ENCODE data around the gene TAF1B.

TAF1B gene

DNA sequence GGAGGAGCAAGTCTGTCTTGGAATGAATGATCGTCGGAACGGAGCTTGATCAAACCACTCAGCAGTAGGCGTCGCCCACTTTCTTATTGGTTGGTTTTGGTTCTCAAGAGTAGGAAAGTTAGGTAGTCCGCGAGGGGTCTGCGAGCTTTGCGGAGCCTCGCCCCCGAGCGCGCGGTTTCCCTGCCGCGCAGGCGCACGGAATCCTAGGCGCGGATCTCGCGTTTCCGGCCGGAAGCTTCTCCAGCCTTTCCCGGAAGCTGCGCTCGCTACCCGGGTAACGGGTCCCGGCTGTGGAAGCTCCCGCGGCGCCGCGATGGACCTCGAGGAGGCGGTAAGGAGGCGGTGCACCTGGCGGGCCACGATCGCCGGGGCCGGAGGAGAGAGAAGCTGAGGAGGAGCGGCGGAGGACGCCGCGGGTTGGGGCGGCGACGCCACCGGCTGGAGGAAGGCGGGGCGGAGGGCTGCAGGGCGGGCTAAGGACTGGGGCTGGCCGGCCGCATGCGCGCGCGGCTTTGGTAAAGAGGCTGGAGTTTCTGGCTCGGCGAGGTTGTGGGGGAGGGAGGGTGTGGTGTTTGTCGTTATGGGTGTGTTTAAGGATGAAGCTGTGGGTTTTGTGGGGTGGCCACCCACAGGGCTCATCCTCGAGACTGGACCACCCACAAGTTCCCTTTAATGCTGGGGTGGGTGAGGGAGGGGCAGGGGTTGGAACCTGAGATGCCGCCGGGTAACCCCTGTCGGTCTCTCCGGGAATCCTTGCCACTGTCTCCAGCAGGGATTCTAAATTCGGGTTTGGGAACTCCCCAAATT, at the start of gene TAF1B:
TAF1B (plus strand) TSS at position 246 of the 807 bp plus-strand sequence; CDS start at position 314, 68 bp downstream.
- DNase-seq (ENCODE audit: low read depth in 2 of 2), result peak; percentile 79 to 82

DNA sequence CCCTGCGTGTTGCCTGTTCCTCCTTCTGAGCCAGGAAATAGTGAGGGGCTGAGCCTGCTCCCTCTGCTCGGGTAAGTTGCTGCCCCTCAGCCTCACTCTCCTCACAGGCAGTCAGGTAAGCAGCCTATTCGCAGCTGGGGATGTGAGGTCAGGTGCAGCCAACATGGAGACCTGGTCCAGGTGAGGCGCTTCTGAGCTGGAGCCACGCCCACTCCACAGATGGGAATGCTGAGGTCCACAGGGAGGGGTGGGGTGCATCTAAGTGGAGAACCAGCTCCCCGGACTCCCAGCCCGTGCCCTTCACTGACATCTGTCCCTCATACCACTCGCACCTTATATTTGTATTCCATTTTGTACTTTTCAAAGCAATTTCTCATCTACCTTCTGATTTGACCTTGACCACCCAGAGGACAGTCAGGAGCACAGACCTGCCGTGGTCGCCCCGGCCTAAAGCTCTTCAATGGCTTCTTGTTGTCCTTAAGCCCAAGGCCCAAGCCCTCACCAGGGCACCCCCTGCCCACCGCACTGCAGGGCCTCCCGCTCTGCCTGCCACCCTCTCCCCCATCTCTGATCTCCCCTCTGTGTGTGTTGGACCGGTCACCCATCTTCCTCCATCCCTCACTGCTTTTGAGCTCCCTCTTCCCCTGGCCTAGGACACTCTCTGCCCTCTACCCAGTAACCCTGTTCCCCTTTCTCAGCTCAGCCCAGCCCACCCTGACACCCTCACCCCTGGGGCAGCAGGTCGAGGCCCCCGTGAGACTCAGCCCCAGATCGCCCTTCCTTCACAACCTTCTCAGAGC, 49.2 kb upstream of the TAF1B start:
- no peak for DNase-seq (ENCODE audit: low read depth in 2 of 2)

DNA sequence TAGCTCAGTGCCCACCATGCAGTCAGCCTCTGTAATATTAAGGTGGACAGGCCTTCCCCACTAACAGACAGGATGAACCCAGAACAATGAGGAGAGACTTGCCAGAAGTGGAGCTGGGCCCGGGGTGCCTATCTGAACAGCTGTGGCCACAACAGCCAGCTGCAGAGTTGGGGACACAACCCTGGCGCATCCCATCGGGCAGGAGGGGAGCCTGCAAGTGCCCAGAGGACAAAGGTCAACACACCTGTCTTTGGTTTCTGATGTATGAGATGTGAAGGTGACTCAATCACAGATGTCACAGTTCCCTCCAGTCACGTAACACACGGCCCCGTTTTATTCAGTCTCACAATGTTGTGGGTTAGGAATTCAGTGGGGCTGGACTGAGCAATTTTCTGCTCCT, 48.2 kb upstream of the TAF1B start:
- no peak for DNase-seq (ENCODE audit: low read depth in 2 of 2)

DNA sequence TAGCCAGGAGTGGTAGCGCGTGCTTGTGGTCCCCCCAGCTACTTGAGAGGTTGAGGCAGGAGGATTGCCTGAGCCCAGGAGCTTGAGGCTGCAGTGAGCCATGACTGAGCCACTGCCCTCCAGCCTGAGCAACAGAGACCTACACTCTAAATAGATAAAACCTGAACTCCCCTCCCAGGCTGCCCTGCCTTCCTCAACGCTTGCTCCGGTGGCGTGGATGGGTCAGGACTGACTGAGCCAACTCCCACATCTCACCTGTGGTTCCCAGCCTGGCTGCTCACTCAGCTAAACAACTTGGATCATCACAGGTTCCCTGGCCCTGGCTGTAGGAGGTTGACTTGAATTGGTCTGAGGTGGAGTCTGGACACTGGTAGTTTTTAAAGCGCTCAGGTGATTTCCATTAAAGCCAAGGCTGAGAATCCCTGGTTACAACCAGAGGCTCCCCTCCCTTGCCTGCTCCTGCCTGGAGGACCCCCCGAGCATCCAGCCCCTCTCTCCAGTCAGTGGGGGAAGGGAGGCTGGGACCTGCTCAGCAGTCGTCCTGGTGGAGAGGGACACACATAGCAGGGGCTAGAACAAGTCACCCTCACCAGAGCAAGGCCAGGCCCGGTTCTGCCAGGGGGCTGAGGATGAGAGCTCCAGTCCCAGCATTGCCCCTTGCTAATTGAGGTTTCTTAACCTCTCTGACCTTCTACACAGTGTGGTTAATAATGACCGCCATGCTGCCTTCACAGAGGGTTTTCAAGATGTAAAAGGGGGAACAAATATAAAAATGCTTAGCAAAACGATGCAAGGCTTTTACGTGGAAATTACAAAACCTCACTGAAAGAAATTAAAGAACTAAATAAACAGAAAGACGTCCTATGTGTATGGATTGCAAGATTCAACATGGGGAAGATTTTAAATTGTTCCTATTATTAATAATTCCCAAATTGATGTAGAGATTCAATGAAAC, 46.9 kb upstream of the TAF1B start:
- DNase-seq (ENCODE audit: low read depth in 2 of 2), result no peak

DNA sequence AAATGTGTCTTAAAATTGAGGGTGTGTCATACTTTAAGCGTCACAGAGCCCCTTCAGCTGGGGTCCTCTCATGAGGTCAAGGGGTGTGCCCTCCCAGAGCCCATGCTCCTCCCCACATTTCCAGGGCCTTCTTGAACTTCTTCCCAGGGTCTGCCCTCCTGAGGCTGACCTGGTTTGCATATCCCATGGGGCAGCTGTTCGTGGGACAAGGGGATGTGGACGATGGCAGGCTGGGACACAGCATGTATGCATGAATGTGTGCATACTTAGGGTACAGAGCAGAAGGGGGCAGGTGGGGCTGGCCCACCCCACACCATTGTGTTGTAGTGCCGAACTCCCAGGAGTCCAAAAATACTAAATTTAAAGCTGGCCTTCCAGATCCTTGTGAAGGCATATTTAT, 46.2 kb upstream of the TAF1B start:
- no peak for DNase-seq (ENCODE audit: low read depth in 2 of 2)

DNA sequence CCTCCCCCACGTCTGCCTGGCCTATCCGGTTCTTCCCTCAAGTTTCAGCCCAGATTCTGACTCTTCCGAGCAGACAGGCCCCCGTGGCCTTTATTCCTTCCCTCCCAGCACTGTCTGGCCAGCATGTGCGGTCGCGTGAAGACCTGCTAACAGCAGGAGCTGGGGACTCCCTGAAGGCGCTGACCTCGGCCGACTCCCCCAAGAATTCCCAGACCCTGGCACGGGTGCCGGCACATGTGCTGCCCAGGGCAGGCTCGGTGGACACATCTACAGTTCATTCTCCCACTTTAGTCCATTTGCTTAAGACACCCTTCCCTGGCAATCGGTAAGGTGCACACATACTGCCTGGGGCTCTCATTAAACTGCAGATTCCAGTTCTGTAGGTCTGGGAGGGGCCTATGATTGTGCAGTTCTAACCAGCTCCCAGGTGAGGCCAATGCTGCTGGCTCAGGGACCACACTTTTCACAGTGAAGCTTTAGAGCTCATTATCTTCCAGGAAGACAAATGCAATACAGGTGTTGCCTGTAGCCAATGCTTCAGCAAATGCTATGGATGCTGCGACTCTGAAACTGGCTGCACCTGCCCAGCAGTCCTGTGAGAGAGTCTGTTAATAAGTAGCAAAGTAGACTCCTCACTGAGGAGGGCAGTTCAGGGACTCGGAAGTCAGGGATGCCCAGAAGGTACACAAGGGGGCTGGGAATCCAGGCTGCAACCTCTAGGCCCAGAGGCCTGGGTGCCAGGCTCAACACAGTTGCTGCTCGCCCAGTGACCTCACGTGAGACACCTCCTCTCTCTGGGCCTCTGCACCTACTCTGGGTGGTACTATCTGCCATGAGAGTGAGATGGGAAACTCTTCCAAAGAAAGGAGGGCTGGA, 45.4 kb upstream of the TAF1B start:
- no peak for DNase-seq (ENCODE audit: low read depth in 2 of 2)

DNA sequence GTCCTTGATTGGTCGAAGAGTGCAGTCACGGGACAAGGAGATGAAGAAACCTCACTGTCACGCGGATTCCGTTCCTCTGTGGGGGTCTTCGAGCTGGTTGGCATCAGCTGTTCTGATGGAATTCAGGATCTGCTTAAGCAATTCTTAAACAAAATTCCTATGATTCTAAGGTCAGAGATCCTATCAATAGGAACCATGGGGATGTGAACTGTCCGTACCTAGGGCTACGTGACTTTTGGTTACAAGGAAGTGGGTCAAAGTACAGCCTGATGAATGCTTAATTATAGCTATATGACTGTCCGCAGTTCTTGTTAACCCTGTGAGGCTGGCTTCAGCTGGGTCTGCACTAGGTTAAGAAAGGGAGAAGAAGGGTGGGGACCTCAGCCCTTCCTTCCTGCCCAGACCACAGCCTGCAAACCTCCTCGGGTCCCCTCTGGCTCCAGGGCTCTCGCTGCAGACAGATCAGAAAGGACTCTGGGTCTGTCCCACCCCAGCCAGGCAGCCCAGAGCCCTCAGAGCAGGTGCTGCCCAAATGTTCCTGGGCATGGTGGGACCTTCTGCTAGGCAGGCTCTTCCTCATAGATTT, 44.2 kb upstream of the TAF1B start:
- DNase-seq (ENCODE audit: low read depth in 2 of 2), result no peak

DNA sequence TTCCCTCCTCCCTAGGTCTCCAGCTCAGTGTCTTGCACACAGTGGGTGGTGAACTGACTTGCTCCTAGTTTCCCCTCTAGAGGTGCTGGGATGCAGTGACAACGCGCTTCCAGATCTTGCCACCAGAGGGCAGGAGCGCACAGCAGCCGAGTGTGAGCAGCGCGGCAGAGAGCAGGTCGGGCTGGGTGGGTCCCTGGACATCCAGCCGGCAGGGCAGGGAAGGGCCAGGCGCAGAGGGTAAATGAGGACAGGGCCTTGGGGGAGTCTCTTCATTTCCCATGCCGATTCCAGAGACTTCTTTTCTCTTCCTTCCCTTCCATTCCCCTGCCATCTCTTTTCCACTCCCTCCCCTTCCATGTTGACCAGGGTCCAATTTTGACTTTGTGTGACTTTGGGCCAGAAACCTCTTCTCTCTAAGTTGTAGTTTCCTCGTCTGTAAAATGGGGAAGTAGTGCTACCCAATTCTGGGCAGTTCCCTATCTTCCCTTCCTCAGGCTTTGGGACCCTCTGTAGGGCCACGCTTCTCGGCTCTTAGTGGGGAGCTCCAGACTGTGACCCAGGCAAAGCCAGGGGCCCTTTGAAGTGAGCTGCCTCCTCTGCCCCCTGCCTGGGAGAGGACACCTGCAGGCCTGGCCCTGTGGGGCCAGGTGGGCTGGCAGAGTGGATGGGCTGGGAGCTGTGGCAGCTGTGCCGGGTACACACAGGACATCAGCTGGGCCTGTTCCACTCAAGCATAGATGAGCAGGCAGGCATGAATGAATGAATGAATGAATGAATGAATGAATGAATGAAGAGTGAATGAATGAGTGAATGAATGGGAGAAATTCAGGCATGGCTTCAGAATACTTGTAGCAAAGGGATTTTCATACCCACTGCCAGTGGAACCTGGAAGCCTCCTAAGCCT, 43.3 kb upstream of the TAF1B start:
- peak; percentile 32 to 37 for DNase-seq (ENCODE audit: low read depth in 2 of 2)

DNA sequence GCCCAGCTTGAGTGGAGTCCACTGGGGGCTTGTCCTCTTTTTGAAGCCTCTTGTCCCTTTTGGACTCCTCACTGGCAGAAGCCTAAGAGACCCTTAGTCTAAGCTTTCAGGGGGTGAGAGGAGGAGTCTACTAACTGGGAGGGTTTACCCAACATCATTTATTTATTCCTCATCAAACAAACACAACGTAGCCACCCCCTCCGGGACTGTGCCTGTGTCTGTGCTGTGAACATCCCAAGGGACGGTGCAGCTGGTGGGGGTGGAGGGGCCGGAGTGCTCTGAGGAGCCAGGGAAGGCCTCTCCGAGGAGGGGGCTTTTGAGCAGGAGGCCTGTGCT, 42.7 kb upstream of the TAF1B start:
- DNase-seq (ENCODE audit: low read depth in 2 of 2), result no peak

DNA sequence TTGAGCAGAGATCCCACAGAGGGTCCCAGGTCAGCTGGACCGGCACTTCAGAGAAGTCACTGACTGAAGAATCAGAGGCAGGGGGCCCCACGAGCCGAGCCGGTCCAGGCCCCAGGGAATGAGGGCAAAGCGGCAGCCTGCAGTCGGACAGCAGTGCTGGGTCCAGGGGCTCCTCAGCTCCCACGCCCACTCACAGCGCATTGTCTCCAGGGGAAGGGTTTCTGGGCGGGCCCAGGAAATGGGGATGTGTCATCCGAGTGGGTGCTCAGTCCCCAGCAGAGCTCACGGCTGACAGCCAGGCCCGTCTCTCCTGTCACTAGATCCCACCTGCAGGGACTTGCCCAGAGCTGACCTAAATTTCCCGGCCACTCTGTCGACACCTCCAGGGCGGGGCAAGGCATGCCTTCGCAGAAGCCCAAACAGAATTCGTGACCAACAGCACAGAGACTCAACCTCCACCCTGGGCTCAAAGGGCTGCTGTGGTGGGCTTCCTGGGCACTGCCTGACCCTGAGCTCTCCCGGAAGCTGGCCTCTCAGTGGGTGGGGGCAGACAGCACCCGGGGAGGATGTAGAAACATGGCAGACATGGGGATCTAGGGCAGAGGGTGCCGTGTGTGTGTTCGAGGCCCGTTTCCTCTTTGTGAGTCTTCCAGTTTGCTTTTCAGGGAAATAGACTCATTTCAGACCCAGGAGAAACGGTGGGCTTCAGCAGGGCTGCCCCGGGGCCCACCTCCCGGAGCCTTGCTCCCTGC, 42.1 kb upstream of the TAF1B start:
- DNase-seq (ENCODE audit: low read depth in 2 of 2), result no peak

DNA sequence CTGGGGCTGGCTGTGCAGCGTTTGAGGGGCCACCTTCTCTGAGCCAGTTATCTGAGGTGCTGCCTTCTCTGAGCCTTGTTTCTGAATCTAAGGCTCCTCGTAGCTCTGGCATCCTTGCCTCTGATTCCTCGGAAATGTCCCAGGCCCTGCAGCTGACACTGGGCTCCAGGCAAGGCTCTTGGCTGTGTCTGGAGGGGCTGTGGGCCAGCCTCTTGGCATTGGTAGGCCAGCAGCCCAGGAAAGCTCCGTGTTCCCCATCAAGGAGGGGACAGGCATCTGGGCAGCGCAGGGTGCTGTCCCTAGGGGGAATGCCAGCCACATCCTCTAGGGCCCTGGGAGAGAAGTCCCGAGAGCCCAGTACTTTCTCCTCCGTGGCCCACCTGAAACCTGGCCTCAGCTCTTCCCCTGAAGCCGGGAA, 40.7 kb upstream of the TAF1B start:
- no peak for DNase-seq (ENCODE audit: low read depth in 2 of 2)

DNA sequence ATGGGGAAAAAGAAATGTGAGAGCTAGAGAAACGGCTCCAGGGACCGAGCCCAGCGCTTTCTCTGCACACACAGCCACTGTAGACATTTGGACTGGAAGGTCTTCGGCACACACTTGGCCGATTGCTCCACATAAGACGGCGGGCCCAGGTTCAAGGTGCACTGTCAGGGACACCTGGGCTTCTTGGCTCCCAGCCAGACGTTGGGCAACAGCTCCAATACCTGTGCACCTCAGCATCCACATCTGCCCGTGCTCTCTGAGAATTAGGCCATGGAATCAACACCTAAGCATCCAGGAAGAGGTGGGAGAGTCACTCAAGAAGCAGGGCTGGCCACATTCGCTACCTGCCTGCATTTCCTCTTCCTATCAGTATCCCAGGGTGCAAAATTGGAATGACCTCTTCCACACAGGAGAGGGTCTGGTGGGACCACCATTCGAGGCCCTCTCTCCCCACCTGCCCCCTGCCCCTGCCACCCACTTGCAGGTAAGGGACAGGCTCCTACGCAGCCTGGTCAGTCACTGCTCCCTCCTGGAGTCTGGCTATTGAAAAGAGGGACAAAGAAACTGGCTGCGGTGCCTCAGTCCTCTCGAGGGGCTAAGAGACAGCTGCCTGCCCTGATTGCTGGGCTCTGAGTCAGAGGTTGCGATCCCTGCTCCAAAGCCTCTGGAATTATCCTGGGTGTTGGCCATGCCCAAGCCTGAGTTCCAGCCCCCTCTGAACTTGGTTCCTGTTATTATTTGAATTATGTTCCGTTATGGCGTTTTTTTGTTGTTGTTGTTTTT, 40.1 kb upstream of the TAF1B start:
- DNase-seq (ENCODE audit: low read depth in 2 of 2), result no peak

DNA sequence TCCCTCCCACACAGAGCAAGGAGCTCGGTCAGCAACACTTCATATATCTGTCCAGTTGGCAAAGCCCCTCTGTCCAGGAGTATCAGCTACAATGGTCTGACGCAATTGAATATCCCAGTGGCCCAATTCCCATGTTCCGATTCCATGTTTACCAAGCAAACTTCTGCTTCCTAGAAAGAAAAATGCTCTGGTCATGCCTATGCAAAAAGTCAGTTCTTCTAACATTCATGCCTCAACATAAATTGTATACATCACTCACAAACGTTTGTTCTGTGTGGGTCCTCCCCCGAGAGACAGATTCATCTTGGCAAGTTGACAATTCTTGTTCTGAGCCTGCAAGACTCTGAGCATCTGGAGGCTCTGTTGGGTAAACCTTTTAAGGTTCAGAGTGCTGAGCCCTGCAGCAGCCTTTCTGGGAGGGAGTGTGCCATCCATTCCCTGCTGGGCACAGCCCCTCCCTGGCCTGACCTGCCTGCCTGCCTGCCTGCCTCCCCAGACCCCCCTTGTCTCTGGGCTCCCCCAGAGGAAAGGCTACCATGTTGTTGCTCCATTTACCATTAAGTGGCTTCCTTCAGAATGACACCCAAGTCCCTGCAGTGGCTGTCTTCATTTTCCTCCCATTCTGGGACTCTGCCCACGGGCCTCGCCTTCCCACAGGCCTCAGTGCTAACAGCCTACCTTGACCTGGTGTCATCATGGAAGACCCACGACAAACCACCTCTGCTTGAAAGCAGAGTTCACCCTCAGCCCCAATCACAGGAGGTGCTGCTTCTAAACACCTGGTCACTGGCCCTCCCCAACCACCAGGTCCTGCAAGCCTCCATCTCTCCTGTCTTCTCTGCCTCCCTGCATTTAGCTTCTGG, 37.6 kb upstream of the TAF1B start:
- DNase-seq (ENCODE audit: low read depth in 2 of 2), result peak in 1 of 2 experiments; percentile 17

DNA sequence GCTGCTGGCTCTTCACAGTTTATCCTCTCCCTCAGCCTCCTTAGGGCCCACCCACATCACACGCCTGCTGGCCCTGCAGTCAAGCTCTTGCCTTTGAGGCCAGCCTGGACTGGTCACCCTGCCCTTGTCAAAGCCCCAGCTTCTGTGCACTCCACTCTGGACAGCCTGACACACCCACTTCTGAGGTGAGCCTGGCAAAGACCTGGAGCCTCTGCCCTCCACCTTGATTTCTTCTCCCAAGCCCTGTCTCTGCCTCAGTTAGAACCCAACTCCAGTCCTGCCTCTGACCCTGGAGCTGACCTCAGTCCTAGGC, 37.0 kb upstream of the TAF1B start:
- no peak for DNase-seq (ENCODE audit: low read depth in 2 of 2)

DNA sequence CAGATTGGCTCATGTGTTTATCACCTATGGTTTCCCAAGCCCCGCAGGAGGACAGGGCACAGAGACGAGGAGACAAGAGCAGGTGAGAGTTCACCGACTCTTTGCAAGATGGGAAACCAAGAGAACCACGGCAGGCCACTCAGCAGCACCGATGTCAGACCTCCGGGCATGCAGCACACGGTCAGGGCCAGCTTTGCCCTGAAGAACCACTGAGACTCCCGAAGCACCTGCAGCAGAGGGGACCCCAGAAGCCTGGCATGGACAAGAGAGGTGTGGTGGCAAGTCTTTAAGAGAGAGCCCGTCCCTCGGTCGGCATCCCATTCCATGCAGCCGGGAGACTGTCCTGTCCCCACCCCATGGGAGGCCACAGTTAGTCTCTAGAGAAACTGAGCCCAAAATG, 36.6 kb upstream of the TAF1B start:
- no peak for DNase-seq (ENCODE audit: low read depth in 2 of 2)

DNA sequence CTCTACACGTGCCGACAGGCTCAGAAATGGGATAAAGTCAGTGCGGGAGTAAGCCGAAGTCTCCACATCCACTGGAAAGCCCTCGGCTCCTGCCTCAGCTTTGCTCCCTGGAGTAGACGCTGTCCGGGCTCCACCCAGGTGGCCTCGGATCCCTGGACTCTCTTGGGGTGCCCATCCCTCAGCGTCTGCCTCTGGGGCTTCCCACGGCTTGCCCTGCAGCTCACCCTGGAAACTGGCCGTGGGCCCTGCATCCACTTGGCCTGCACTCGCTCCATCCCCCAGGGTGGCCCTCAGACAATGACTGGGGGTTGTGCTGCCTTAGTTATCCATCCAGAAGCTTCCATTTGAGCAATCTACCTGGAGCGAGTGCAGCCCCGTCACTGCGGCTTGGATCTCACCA, 36.2 kb upstream of the TAF1B start:
- no peak for DNase-seq (ENCODE audit: low read depth in 2 of 2)

DNA sequence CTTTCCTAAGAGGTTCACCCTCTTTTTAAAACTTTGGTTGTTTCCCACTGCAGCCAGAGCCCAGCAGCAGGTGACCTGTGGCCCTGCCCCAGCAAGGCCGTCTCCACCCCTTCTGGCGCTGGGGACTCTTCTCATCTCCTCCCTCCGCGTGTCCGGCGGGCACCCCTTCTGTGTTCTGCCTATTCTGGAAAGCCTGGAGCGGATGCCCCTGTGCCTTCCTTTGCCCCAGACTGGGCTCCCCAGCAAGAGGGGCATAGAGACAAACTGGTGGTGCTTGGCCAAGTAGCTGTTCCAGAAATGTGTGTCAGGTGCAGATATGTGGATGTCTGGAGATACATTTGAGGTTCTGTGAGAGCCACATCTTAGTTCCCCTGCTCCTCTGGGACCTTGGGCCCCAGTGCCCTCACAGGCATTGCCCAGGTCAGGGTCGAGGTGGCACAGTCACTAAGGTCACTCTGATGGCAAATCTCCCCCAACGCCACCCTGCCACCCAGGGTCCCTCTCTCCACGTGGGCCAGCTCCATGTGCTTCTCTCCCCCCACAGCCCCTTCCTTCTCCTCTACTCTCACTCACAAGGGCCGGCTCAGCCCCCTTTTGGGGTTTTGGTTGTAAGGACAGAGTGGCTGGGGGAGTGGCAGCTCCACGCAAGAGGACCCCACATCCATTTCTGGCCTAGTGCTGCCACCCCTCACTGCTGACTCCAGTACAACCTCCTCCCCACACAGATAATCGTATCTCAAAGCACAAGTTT, 35.5 kb upstream of the TAF1B start:
- no peak for DNase-seq (ENCODE audit: low read depth in 2 of 2)

All from fibroblast of skin of left biceps (primary cell).